ENCODE data around the gene UCMA.
"Not testable (repeated sequence)": the region's sequence is repeated elsewhere in the genome, so short reads cannot be mapped to it uniquely, and the experiment has no call there.

DNA sequence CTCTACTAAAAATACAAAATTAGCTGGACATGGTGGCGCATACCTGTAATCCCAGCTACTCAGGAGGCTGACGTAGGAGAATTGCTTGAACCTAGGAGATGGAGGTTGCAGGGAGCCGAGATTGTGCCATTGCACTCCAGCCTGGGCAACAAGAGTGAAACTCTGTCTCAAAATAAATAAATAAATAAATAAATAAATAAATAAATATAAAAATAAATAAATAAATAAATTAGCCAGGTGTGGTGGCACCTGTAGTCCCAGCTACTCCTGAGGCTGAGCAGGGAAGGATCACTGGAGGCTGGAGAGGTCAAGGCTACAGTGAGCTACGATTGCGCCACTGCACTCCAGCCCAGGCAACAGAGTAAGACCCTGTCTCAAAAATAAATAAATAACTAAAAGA, 8.1 kb upstream of the UCMA start:
- TF ChIP-seq, protein P1, sequence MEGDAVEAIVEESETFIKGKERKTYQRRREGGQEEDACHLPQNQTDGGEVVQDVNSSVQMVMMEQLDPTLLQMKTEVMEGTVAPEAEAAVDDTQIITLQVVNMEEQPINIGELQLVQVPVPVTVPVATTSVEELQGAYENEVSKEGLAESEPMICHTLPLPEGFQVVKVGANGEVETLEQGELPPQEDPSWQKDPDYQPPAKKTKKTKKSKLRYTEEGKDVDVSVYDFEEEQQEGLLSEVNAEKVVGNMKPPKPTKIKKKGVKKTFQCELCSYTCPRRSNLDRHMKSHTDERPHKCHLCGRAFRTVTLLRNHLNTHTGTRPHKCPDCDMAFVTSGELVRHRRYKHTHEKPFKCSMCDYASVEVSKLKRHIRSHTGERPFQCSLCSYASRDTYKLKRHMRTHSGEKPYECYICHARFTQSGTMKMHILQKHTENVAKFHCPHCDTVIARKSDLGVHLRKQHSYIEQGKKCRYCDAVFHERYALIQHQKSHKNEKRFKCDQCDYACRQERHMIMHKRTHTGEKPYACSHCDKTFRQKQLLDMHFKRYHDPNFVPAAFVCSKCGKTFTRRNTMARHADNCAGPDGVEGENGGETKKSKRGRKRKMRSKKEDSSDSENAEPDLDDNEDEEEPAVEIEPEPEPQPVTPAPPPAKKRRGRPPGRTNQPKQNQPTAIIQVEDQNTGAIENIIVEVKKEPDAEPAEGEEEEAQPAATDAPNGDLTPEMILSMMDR (conservative IDR thresholded peaks at IDR 0.05 in 1 of 2, IDR thresholded peaks at IDR 0.05 in 1 of 2; ENCODE audit: extremely low read depth in 1 of 2, insufficient read depth in 1 of 2, low read depth in 1 of 2, low read length in 2 of 2) = not testable (repeated sequence)
- TF ChIP-seq EZH2 (IDR thresholded peaks at IDR 0.05; ENCODE audit: borderline replicate concordance, low read length) = not testable (repeated sequence)
